ENCODE data around the gene SFXN5.

Gene SFXN5

GRCh38 chr2:72980535-72981217 is 90.8 kb downstream of the SFXN5 start:
- DNase-seq (ENCODE audit: low read depth): no peak

GRCh38 chr2:72979896-72980295 is 91.6 kb downstream of the SFXN5 start:
- H3K4me3 ChIP-seq (ENCODE audit: low read depth, low read length): no peak overlapping the region
- no peak for TF ChIP-seq CTCF (IDR thresholded peaks at IDR 0.05; ENCODE audit: insufficient read depth, low read depth, low read length, missing control alignments)
- DNase-seq (ENCODE audit: low read depth): no peak

More at GRCh38 chr2:72980535-72981217, 90.8 kb downstream of the SFXN5 start:
- TF ChIP-seq CTCF (IDR thresholded peaks at IDR 0.05; ENCODE audit: insufficient read depth, low read depth, low read length, missing control alignments): no peak
- H3K4me3 ChIP-seq (ENCODE audit: low read depth, low read length): no peak overlapping the region

- TF ChIP-seq CTCF (IDR thresholded peaks at IDR 0.05; ENCODE audit: insufficient read depth, low read depth, low read length, missing control alignments): no peak
- no peak overlapping the region for H3K4me3 ChIP-seq (ENCODE audit: low read depth, low read length)
- DNase-seq (ENCODE audit: low read depth): no peak
Measured at GRCh38 chr2:72975017-72975416, 96.5 kb downstream of the SFXN5 start.

- no peak for DNase-seq (ENCODE audit: low read depth)
- no peak for TF ChIP-seq CTCF (IDR thresholded peaks at IDR 0.05; ENCODE audit: insufficient read depth, low read depth, low read length, missing control alignments)
- H3K4me3 ChIP-seq (ENCODE audit: low read depth, low read length): no peak overlapping the region
Measured at GRCh38 chr2:72974436-72974754, 97.1 kb downstream of the SFXN5 start.

GRCh38 chr2:72973566-72974435 is 97.7 kb downstream of the SFXN5 start:
- no peak overlapping the region for H3K4me3 ChIP-seq (ENCODE audit: low read depth, low read length)
- peak; percentile 95 for TF ChIP-seq CTCF (IDR thresholded peaks at IDR 0.05; ENCODE audit: insufficient read depth, low read depth, low read length, missing control alignments)
- DNase-seq (ENCODE audit: low read depth): peak; percentile 65

GRCh38 chr2:72973137-72973535 is 98.4 kb downstream of the SFXN5 start:
- H3K4me3 ChIP-seq (ENCODE audit: low read depth, low read length): no peak overlapping the region
- no peak for TF ChIP-seq CTCF (IDR thresholded peaks at IDR 0.05; ENCODE audit: insufficient read depth, low read depth, low read length, missing control alignments)
- no peak for DNase-seq (ENCODE audit: low read depth)

All from GM12865 (cell line).